ENCODE results near the gene NFATC1.

The NFATC1 gene

DNA sequence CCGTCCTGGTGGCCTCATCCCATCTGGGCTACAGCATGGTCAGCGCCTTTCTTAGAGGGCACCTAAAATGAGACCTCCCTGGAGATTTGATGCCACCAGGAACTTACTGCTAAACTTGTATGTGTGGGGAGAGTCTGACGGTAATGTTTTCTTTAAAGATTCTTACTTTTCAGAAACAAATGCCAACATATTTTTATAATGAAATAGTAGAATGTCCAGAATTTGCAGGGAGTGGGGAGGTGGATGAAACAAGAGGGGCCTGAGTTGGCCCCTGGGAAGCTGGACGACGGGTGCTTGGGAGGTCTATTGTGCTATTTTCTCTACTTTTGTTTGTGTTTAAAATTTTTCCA lies 165.1 kb downstream of the NFATC1 start:
- DNase-seq: no peak

DNA sequence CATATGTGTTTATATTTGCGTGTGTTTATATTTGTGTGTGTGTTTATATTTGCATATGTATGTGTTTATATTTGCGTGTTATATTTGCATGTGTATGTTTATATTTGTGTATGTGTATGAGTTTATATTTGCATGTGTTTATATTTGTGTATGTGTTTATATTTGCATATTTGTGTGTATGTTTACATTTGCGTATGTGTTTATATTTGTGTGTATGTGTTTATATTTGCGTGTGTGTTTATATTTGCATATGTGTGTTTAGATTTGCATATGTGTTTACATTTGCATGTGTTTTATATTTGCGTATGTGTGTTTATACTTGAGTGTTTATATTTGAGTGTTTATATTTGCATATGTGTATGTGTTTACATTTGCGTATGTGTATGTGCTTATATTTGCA lies 168.2 kb downstream of the NFATC1 start:
- no peak for DNase-seq

GRCh38 chr18:79564441-79564840 lies 168.7 kb downstream of the NFATC1 start:
- no peak for DNase-seq

- no peak for DNase-seq
These were observed 171.2 kb downstream of the NFATC1 start for GRCh38 chr18:79566771-79567431.

GRCh38 chr18:79567481-79568147 lies 171.9 kb downstream of the NFATC1 start:
- no peak for DNase-seq

DNA sequence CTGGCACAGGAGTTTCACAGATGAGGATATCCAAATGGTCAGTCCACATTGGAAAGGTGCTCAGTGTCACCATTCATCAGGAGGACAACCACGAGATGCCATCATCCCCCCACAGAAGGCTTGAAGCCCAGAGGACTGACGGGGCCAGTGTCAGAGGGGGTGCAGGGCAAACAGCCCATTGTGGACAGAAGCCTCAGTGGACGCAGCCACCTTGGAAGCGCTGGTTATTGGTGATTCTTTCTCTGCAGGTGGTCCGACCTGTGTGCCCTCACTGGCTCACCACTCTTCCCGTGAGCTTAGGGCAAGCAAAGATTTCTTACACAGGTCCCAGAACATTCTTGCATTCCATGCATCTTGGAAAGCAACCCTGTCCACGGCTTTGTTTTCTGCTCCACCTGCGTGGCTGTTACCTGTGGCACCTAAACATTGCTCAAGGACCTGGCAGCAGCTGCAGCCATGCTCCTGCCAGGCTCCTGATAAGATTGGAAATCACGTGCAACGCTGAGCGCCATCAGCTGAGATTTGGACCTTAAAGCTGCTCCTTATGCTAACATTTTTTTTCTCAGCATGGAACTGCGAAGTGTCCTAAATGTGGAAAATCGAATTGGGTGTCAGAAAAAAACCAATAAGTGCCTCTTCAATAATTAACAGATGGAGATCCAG lies 172.9 kb downstream of the NFATC1 start:
- no peak for DNase-seq

DNA sequence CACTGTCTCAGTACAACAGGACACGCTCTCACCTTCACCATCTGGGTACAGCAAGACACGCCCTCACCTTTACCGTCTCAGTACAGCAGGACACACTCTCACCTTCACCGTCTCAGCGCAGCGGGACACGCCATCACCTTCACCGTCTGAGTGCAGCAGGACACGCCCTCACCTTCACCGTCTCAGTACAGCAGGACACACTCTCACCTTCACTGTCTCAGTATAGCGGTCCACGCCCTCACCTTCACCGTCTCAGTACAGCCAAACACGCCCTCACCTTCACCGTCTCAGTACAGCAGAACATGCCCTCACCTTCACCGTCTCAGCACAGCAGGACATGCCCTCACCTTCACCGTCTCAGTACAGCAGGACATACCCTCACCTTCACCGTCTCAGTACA lies 174.0 kb downstream of the NFATC1 start:
- DNase-seq: no peak

- DNase-seq: no peak
These were observed 174.8 kb downstream of the NFATC1 start for GRCh38 chr18:79570266-79571201.

DNA sequence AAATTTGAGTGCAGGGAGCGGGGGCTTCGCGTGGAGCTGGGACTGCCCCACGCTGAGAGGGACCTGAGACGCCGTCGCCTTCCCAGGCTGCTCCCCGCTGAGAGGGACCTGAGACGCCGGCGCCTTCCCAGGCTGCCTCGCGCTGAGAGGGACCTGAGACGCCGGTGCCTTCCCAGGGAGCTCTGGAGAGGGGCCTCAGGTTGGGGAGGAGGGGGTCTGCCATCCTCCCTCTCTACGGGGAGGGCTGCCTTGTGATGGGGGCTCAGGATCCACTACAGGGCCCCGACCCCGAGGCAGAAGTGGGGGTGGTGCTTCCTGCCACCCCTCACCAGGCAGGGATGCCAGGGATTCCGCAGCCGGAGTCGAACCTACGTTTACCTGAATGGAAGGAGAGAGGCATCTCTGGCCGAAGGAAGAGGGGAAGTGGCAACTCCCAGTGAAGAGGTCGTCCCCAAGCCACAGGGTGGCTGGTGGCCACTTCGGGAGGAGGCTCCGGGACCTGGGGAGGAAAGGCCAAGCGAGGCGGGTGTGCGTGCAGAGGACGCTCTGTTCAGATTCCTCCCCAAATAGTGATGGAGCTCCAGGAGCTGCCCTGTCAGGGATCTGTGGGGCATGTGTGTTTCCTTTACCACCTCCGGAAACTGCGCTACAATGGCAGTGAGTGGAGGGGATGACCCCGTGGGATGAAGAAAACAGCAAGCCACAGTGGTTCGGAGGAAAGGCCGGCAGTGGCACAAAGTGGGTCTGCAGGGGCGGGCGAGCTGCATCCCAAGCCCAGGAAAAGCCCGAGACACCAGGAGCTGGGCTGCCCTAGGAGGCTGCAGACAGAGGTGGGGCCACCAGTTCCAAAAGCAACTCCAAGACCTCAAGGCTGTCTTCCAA lies 175.7 kb downstream of the NFATC1 start:
- no peak for DNase-seq

- DNase-seq: no peak
These were observed 176.5 kb downstream of the NFATC1 start for GRCh38 chr18:79572093-79572780.

DNA sequence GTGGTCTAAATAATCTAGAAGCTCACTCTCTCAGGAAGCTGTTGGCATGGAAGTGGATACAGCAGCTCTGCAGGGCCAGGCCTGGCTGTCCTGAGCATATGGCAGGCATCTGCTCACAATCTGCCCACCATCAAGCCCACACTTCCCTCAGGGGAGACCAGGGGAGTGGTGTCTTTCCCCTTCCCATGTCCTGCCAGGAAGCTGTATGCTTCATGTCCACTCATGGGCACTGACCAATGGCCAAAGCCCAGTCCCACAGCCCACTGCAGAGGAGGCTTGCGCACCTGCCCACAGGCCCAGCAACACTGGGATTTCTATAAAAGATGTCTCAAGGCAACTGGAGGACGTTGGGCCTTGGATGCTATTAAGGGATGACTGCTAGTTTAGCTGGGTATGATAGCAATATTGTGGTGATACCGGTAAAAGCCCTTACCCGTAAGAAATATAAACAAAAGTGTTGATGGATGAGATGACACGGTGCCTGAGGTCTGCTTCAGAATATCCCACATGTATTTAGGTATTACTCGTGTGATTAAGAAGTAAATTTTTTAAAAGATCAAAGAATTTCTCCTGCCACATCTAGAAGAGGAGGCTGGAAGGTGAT lies 177.2 kb downstream of the NFATC1 start:
- no peak for DNase-seq

- no peak for DNase-seq
These were observed 178.3 kb downstream of the NFATC1 start for GRCh38 chr18:79573921-79574491.

- DNase-seq: no peak
These were observed 179.3 kb downstream of the NFATC1 start for GRCh38 chr18:79574938-79575525.

DNA sequence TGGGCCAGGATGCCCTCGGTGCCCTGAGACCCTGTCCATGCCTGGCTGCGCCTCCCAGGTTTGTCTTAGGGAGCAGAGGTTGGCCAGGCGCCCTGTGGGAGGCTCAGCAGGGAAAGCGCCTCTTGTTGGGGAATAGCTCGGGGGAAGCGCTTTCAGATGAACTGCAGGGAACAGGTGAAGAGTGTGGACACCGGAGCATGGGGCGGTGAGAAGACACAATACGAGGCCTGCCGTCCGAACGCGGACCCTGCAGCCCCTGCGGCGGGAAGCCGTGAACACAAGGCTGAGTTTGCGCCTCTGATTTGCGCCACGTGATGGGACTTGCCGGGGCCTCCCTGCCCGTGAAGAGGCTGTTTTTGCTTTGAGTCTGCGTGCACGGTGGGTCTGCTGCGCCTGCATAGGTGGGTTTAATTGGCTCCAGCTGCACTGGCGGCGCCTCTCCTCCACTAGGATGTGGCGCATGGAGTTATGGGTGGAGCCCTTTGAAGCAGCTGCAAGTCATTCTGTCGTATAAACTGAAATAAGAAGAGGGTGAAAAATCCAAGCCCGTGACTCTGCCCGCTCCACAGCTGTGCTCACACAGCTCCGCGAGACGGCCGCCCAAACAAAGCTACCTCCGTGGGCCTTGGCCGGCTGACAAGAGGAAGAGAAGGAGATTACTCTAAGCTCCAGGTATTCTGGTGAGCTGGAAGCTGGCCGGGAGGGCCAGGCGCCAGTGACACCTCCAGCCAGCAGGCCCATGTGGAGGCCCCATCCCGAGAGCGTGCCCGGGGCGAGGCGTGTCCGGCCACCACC lies 180.4 kb downstream of the NFATC1 start:
- no peak for DNase-seq

DNA sequence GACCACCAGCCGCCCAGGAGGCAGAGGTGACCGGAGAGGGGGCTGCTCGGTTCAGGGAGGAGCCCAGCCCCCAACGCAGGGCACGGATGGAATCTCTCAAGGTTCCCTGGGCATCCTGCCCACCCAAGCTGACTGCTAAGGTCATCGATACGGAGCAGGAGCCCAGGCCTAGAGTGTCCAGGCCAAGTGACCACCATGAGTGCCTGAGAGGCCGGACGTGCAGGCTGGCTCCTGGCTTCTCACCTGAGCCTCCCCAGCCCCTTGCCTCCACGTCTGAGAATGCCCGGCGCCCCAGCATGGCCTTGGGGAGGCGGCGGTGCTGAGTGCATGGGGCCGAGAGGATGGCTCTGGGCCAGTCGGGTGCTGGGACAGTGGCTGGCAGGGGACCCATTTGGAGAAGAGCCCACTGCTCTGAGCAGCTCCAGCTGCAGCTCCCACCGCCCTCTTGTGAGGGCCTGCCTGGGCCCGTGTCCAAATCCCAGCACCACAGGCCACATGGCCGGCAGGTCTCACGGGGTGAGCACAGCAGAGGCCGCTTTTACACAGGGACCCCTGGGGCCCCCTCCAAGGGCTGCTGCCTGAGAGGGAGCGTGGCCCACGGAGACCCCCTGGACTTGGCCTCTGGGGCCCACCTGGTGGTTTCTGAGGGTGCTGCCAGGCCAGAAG lies 181.1 kb downstream of the NFATC1 start:
- no peak for DNase-seq

GRCh38 chr18:79577451-79578395 lies 182.0 kb downstream of the NFATC1 start:
- DNase-seq: no peak

- DNase-seq: no peak
These were observed 182.9 kb downstream of the NFATC1 start for GRCh38 chr18:79578396-79579260.

All from NCI-H1694 (cell line).